Natural killer cell (primary cell): ENCODE results near the gene CLCA2. TPM values are rescaled to one million over a fixed set of nuclear protein-coding genes. Genes with fewer than 3 reads are reported as not detected.

Experiments used
- ATAC-seq, 3 donors: fragments of 150-1000 bp in 2 of 3; fragments of 200-7000 bp in 1 of 3; cut with Tn5 transposase; 1 replicate in 1 of 3; 2 replicates in 2 of 3; pipeline ENCODE4 v1.10.0; 2021; ENCODE audit warnings: mild to moderate bottlenecking in 2 of 3, moderate library complexity in 2 of 3
- DNase-seq, 2 donors: peaks; one replicate each; pipeline versions ENCODE4 v3.0.0 to v3.0.0-alpha.2; 2013 to 2021; ENCODE audit warnings: mixed read lengths in 1 of 2
- H3K27ac ChIP-seq: one replicate; pipeline ENCODE4 v1.5.1; 2013; ENCODE audit warnings: mild to moderate bottlenecking, low read length
- H3K27me3 ChIP-seq: one replicate; pipeline ENCODE4 v1.6.1; 2013; ENCODE audit warnings: low read length; ENCODE audit not compliant: control insufficient read depth, insufficient read depth
- H3K36me3 ChIP-seq: one replicate; pipeline ENCODE4 v1.6.1; 2013; ENCODE audit warnings: low read length; ENCODE audit not compliant: control insufficient read depth, insufficient read depth
- H3K4me1 ChIP-seq: one replicate; pipeline ENCODE4 v1.6.1; 2013; ENCODE audit warnings: low read length; ENCODE audit not compliant: control insufficient read depth, insufficient read depth
- H3K4me3 ChIP-seq: one replicate; pipeline ENCODE4 v1.5.1; 2013; ENCODE audit warnings: low read length
- H3K9me3 ChIP-seq: one replicate; pipeline ENCODE4 v1.6.1; 2013; ENCODE audit warnings: low read length; ENCODE audit not compliant: control insufficient read depth, insufficient read depth
- H3K27ac Mint-ChIP-seq, 2 donors: one replicate each; pipeline ENCODE4 v1.8.0; 2022; ENCODE audit warnings: mild to moderate bottlenecking in 2 of 2, mixed read lengths in 2 of 2, moderate library complexity in 1 of 2
- H3K27me3 Mint-ChIP-seq, 2 donors: one replicate each; pipeline ENCODE4 v1.8.0; 2022; ENCODE audit warnings: low read depth in 2 of 2, mixed read lengths in 2 of 2
- H3K36me3 Mint-ChIP-seq: one replicate; pipeline ENCODE4 v1.8.0; 2022; ENCODE audit warnings: mixed read lengths
- H3K4me1 Mint-ChIP-seq, 2 donors: one replicate each; pipeline ENCODE4 v1.8.0; 2022; ENCODE audit warnings: mixed read lengths in 2 of 2
- H3K4me3 Mint-ChIP-seq: one replicate; pipeline ENCODE4 v1.8.0; 2022; ENCODE audit warnings: mild to moderate bottlenecking, moderate library complexity, mixed read lengths
- H3K9me3 Mint-ChIP-seq, 2 donors: one replicate each; pipeline ENCODE4 v1.8.0; 2022; ENCODE audit warnings: mixed read lengths in 2 of 2
- WGBS: methylation state at CpG from one replicate; pipeline ENCODE4 v1.1.7; 2013; ENCODE audit warnings: missing lambda C conversion rate; ENCODE audit not compliant: insufficient coverage; 5-methylcytosine and 5-hydroxymethylcytosine counted together
- intact Hi-C: fragments of 100-400 bp; cut with micrococcal nuclease; formaldehyde crosslinking; loops from one replicate; pipeline ENCODE4 v1.14.2; 2022
- total RNA-seq, 4 donors: library from RNA; stranded (reverse); fragments of 120-200 nt in 1 of 4; gene quantifications; one replicate each; pipeline versions ENCODE4 v1.2.3 to v1.2.4, GENCODE V29; 2013 to 2022
- TF ChIP-seq, protein P1 (sequence below): fragments of 200-600 bp; IDR thresholded peaks from one replicate; pipeline ENCODE4 v1.8.0; 2022; ENCODE audit warnings: antibody characterized with exemption

The CLCA2 gene
- total RNA-seq, 3 donors from 2014 or later (not counting 1 experiment from before 2014, with no cell fraction given): not detected

DNA sequence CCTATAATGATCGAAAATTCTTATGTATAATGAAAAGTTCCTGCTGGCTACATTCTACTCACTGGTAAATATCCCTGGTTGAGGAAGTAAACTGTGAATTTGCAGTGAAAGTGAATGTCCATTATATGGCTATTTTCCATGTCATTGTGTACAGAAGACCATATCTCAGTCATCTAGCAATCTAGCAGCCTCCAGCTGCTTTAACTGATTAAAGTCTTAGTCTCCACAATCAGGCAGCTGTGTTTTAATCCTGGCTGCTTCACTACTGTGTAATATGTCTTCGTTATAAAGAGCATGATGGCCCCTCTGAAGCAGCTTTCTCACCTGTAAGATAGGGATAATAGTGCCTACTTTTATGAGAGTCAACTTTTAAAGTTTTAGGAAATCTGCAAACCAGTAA is 11.4 kb downstream of the CLCA2 start:
- Histone ChIP-seq H3K27ac (no peak overlapping the region), H3K4me3 (no peak overlapping the region), H3K36me3 (no peaks in the 10 kb centered on the region), H3K27me3 (no peaks in the 10 kb centered on the region), H3K4me1 (no peaks in the 10 kb centered on the region), H3K9me3 (no peaks in the 10 kb centered on the region)
- peaks cover 10 to 18% of the 10 kb centered on the region in 2 donors for H3K27me3 Mint-ChIP-seq
- no peaks in the 10 kb centered on the region for H3K9me3 Mint-ChIP-seq
- H3K4me1 Mint-ChIP-seq: no peaks in the 10 kb centered on the region
- intact Hi-C loops: no loop called here
- H3K27ac Mint-ChIP-seq: no peak overlapping the region
- TF ChIP-seq, protein P1, sequence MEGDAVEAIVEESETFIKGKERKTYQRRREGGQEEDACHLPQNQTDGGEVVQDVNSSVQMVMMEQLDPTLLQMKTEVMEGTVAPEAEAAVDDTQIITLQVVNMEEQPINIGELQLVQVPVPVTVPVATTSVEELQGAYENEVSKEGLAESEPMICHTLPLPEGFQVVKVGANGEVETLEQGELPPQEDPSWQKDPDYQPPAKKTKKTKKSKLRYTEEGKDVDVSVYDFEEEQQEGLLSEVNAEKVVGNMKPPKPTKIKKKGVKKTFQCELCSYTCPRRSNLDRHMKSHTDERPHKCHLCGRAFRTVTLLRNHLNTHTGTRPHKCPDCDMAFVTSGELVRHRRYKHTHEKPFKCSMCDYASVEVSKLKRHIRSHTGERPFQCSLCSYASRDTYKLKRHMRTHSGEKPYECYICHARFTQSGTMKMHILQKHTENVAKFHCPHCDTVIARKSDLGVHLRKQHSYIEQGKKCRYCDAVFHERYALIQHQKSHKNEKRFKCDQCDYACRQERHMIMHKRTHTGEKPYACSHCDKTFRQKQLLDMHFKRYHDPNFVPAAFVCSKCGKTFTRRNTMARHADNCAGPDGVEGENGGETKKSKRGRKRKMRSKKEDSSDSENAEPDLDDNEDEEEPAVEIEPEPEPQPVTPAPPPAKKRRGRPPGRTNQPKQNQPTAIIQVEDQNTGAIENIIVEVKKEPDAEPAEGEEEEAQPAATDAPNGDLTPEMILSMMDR: no peak
- 50% methylated on average over 1 of the region's 2 CpGs for WGBS
- no peak overlapping the region for H3K4me3 Mint-ChIP-seq
- ATAC-seq (peak in 1 of 3 donors; percentile 14), DNase-seq (no peak)
- H3K36me3 Mint-ChIP-seq: no peaks in the 10 kb centered on the region

DNA sequence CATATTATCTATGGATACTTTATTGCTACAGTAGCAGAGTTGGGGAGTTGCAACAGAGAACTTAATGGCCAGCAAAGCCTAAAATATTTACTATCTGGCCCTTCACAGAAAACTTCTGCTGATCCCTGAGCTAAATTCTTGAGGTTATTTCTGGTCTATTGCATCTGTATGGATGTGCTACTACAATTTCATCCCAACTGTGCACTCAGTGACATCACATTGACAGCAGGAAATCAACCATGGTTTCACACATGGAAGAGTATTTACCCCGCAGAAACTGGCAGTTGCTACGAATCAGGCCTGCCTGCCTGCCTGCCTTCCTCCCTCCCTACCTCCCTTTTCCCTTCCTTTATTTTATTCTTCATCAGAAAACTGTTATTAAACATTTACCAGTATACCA is 12.1 kb downstream of the CLCA2 start:
- TF ChIP-seq, protein P1: no peak
- no peak overlapping the region for H3K4me3 Mint-ChIP-seq
- intact Hi-C loops: no loop called here
- no peak for ATAC-seq
- H3K27ac ChIP-seq: no peak overlapping the region
- no peaks in the 10 kb centered on the region for H3K9me3 ChIP-seq
- DNase-seq: no peak
- H3K36me3 ChIP-seq: no peaks in the 10 kb centered on the region
- no peak overlapping the region for H3K4me3 ChIP-seq
- WGBS: 29% methylated on average over 2 of the region's 2 CpGs
- H3K9me3 Mint-ChIP-seq: no peaks in the 10 kb centered on the region
- H3K27me3 Mint-ChIP-seq: peaks cover 10 to 18% of the 10 kb centered on the region in 2 donors
- no peaks in the 10 kb centered on the region for H3K4me1 ChIP-seq
- H3K36me3 Mint-ChIP-seq: no peaks in the 10 kb centered on the region
- no peaks in the 10 kb centered on the region for H3K27me3 ChIP-seq
- no peaks in the 10 kb centered on the region for H3K4me1 Mint-ChIP-seq
- no peak overlapping the region for H3K27ac Mint-ChIP-seq

DNA sequence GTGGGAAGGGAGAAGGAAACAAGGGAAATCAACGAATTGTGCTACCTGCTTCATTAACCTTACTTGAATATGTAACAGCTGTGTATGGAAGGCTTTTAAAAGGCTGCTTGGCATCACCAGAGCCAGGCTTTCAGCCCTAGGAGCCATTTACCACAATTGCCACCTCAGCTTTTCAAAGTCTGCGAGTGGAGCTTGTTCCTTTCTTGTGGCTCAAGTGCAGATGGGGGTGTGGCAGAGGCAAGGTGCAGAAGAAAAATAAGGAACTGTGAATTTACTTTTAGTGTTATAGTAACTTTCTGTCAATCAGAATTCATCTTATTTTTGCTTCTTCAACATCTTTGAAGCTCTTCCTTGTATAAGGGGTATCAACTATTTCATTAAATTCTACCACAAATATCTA is 17.6 kb downstream of the CLCA2 start:
- H3K4me1 ChIP-seq: peaks cover 3% of the 10 kb centered on the region
- H3K4me3 ChIP-seq: no peak overlapping the region
- H3K9me3 ChIP-seq: no peaks in the 10 kb centered on the region
- no peaks in the 10 kb centered on the region for H3K36me3 ChIP-seq
- H3K4me1 Mint-ChIP-seq: no peaks in the 10 kb centered on the region
- H3K27me3 ChIP-seq: no peaks in the 10 kb centered on the region
- TF ChIP-seq, protein P1: no peak
- intact Hi-C loops: no loop called here
- DNase-seq: peak in 1 of 2 donors; percentile 65
- H3K27me3 Mint-ChIP-seq: peaks cover 10 to 18% of the 10 kb centered on the region in 2 donors
- H3K9me3 Mint-ChIP-seq: no peaks in the 10 kb centered on the region
- no peak overlapping the region for H3K4me3 Mint-ChIP-seq
- no peak overlapping the region for H3K27ac Mint-ChIP-seq
- WGBS: no CpG with 5 or more reads among the region's 2 CpGs
- no peak for ATAC-seq
- no peaks in the 10 kb centered on the region for H3K36me3 Mint-ChIP-seq
- no peak overlapping the region for H3K27ac ChIP-seq

DNA sequence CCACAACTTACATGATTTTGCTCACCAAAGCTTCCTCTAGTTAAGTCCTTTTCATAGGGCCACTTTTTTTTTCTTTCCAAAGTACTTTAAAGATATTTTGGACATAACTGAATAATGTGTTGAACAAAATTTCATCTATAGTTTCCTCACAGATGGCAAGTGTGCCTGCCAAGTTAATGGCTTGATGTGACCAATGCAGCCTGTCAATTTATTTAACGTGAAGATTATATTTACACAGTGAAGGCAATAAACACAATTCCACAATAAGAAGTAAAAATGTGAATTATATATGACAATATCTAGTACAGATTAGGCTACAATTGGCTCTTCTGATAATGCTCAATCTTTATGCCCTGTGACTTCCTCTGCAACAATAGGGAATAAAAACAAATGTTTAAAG is 18.0 kb downstream of the CLCA2 start:
- Histone ChIP-seq H3K4me3 (no peak overlapping the region), H3K27me3 (no peaks in the 10 kb centered on the region), H3K27ac (no peak overlapping the region), H3K36me3 (no peaks in the 10 kb centered on the region), H3K9me3 (no peaks in the 10 kb centered on the region), H3K4me1 (peaks cover 3% of the 10 kb centered on the region)
- intact Hi-C loops: no loop called here
- no CpG with 5 or more reads among the region's 1 CpG for WGBS
- TF ChIP-seq, protein P1: no peak
- Mint-ChIP-seq H3K9me3 (no peaks in the 10 kb centered on the region), H3K27ac (no peak overlapping the region), H3K27me3 (peaks cover 9 to 18% of the 10 kb centered on the region in 2 donors), H3K4me1 (no peaks in the 10 kb centered on the region), H3K36me3 (no peaks in the 10 kb centered on the region), H3K4me3 (no peak overlapping the region)
- ATAC-seq (no peak), DNase-seq (no peak)
